Colonic mucosa (tissue), 4 donors: ENCODE measurements around the gene UNC45A. TPM values are rescaled to one million over a fixed set of nuclear protein-coding genes. Genes with fewer than 3 reads are reported as not detected.
A peak's percentile ranks its signal among the peaks of the same experiment; 100 is the strongest.

Experiments
- DNase-seq: peaks from one replicate; pipeline ENCODE4 v3.0.0-alpha.2; 2020
- H3K27ac ChIP-seq: fragments of 200-600 bp; one replicate; pipeline ENCODE4 v1.8.0; 2021
- H3K27me3 ChIP-seq: fragments of 200-600 bp; one replicate; pipeline ENCODE4 v1.8.0; 2021
- H3K36me3 ChIP-seq: fragments of 200-600 bp; one replicate; pipeline ENCODE4 v1.8.0; 2021
- H3K4me1 ChIP-seq: fragments of 200-600 bp; one replicate; pipeline ENCODE4 v1.8.0; 2021; ENCODE audit warnings: mild to moderate bottlenecking
- H3K4me3 ChIP-seq: fragments of 200-600 bp; one replicate; pipeline ENCODE4 v1.8.0; 2021
- H3K9ac ChIP-seq, 2 donors: one replicate each; pipeline ENCODE4 v1.7.0; 2013; ENCODE audit warnings: control low read depth in 2 of 2, low read depth in 2 of 2, low read length in 2 of 2
- H3K9me3 ChIP-seq: fragments of 200-600 bp; one replicate; pipeline ENCODE4 v1.8.0; 2021
- CTCF ChIP-seq: fragments of 200-600 bp; IDR thresholded peaks from one replicate; pipeline ENCODE4 v1.8.0; 2022; ENCODE audit warnings: antibody characterized with exemption, mild to moderate bottlenecking
- intact Hi-C: fragments of 100-400 bp; cut with DNase I; formaldehyde crosslinking; loops from one replicate; pipeline ENCODE4 v1.14.1; 2022
- total RNA-seq, 2 donors: library from RNA; stranded (reverse); fragmentation: NEBNext Ultra II Directional in 1 of 2; extraction: Animal tissue kit (Norgen Biotek cat#: 25700) in 1 of 2; gene quantifications; one replicate each; pipeline ENCODE4 v1.2.1, GENCODE V29; 2021
- donor health status: healthy.
- donor health status: DM: no; HTN: no; CAD: no.
- donor health status: DM: no; HTN: no; CAD: no.

The UNC45A gene
- total RNA-seq, 2 donors from 2014 or later, result 60.7 to 74.5 TPM

DNA sequence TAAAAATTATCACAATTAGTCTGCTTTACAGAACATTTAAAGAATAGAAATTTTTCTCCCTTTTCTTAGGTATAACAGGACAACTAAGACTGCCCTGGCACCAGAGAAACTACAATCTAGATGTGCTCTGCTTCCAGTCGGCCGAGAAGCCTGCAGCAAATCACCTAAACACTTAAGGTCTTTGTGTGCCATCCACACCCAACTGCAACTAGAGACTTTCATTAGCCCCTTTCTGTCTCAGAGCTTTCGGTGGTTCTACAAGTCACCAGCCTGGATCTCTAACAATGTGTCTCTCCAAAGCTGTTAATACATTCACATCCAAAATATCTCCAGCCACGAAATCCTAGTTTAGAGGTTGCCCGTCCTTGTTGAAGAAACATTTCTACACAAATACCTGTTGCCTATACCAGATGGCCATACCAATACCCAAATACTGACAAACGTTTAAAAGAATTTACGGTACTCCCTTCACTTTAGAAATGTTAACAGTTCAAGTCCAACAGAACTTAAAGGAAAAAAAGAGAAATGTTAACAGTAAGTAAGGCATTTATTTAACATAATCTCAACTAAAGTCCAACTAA lies 52.6 kb downstream of the UNC45A start:
- no peak overlapping the region for H3K4me3 ChIP-seq
- H3K27ac ChIP-seq, result no peak overlapping the region
- H3K4me1 ChIP-seq, result no peaks in the 10 kb centered on the region
- DNase-seq, result no peak
- intact Hi-C loops, result no loop called here
- no peaks in the 10 kb centered on the region for H3K36me3 ChIP-seq
- no peaks in the 10 kb centered on the region for H3K9me3 ChIP-seq
- H3K9ac ChIP-seq, result peak overlapping the region in 1 of 2 donors; percentile 7
- H3K27me3 ChIP-seq, result no peaks in the 10 kb centered on the region
- no peak for TF ChIP-seq CTCF

DNA sequence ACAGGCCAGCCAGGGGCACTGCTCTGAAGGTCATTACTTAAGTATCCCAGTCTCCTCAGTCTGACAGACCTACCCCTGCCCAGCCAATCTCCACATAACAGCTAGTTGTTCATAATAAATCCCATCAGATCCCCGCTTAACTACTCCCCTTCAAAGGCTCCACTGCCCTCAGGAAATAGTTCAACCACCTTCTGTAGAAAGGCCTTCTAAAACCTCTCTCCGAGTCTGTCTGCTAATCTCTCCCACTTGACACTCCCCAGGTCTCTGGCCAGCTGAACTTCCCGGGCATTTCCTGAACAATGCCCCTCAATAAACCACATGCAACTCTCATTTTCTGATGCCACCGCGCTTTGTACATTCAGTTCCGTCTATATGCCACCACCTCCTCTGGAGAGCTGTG lies 53.2 kb downstream of the UNC45A start:
- TF ChIP-seq CTCF, result no peak

GRCh38 chr15:90989040-90989768 lies 54.1 kb downstream of the UNC45A start:
- no peaks in the 10 kb centered on the region for H3K36me3 ChIP-seq
- H3K4me3 ChIP-seq, result no peak overlapping the region
- no peaks in the 10 kb centered on the region for H3K27me3 ChIP-seq
- no peak for DNase-seq
- no peak for TF ChIP-seq CTCF
- H3K4me1 ChIP-seq, result peaks cover 3% of the 10 kb centered on the region
- H3K9me3 ChIP-seq, result no peaks in the 10 kb centered on the region
- no peak overlapping the region for H3K27ac ChIP-seq
- no peak overlapping the region for H3K9ac ChIP-seq
- intact Hi-C loops, result no loop called here

More for the DNA sequence above, 53.2 kb downstream of the UNC45A start:
- DNase-seq, result no peak
- Histone ChIP-seq H3K9ac (peak overlapping the region in 1 of 2 donors; percentile 64), H3K36me3 (no peaks in the 10 kb centered on the region), H3K9me3 (no peaks in the 10 kb centered on the region), H3K27ac (no peak overlapping the region), H3K4me3 (no peak overlapping the region), H3K4me1 (no peaks in the 10 kb centered on the region), H3K27me3 (no peaks in the 10 kb centered on the region)
- intact Hi-C loops, result no loop called here

- Histone ChIP-seq H3K27me3 (no peaks in the 10 kb centered on the region), H3K4me3 (no peak overlapping the region), H3K27ac (no peak overlapping the region), H3K9ac (no peak overlapping the region), H3K36me3 (no peaks in the 10 kb centered on the region), H3K4me1 (peaks cover 5% of the 10 kb centered on the region), H3K9me3 (no peaks in the 10 kb centered on the region)
- DNase-seq, result no peak
- intact Hi-C loops, result no loop called here
- TF ChIP-seq CTCF, result no peak
Observed at GRCh38 chr15:90990446-90990845, 55.4 kb downstream of the UNC45A start.

- peaks cover 6% of the 10 kb centered on the region for H3K4me1 ChIP-seq
- H3K9me3 ChIP-seq, result no peaks in the 10 kb centered on the region
- no peak overlapping the region for H3K4me3 ChIP-seq
- no peak for DNase-seq
- no peaks in the 10 kb centered on the region for H3K36me3 ChIP-seq
- H3K27ac ChIP-seq, result no peak overlapping the region
- no peaks in the 10 kb centered on the region for H3K27me3 ChIP-seq
- no peak overlapping the region for H3K9ac ChIP-seq
- intact Hi-C loops, result no loop called here
- no peak for TF ChIP-seq CTCF
Observed at GRCh38 chr15:90991587-90992285, 56.7 kb downstream of the UNC45A start.
